Parathyroid adenoma (tissue), 2 donors: Measurements from ENCODE around the gene NUP107.

Experiments
- H2AFZ ChIP-seq: fragments of 300-600 bp; sonication (generic); one replicate; pipeline ENCODE4 v1.7.0; 2017; ENCODE audit warnings: antibody characterized with exemption, mild to moderate bottlenecking
- H3K27ac ChIP-seq: fragments of 300-600 bp; sonication (generic); one replicate; pipeline ENCODE4 v1.7.0; 2017
- H3K27me3 ChIP-seq: fragments of 300-600 bp; sonication (generic); one replicate; pipeline ENCODE4 v1.7.0; 2017; ENCODE audit warnings: low read length; ENCODE audit not compliant: control insufficient read depth, insufficient read depth
- H3K36me3 ChIP-seq: fragments of 300-600 bp; sonication (generic); one replicate; pipeline ENCODE4 v1.7.0; 2017; ENCODE audit warnings: low read length; ENCODE audit not compliant: control insufficient read depth, insufficient read depth
- H3K4me1 ChIP-seq: fragments of 300-600 bp; sonication (generic); one replicate; pipeline ENCODE4 v1.7.0; 2017; ENCODE audit warnings: control low read depth
- H3K4me2 ChIP-seq: fragments of 300-600 bp; sonication (generic); one replicate; pipeline ENCODE4 v1.7.0; 2017; ENCODE audit warnings: low read length
- H3K4me3 ChIP-seq: fragments of 300-600 bp; sonication (generic); one replicate; pipeline ENCODE4 v1.7.0; 2017; ENCODE audit warnings: low read depth, low read length
- H3K79me2 ChIP-seq: fragments of 300-600 bp; sonication (generic); one replicate; pipeline ENCODE4 v1.7.0; 2017; ENCODE audit warnings: control low read depth
- H3K9ac ChIP-seq: fragments of 300-600 bp; sonication (generic); one replicate; pipeline ENCODE4 v1.7.0; 2017; ENCODE audit warnings: mild to moderate bottlenecking
- H3K9me3 ChIP-seq: fragments of 300-600 bp; sonication (generic); one replicate; pipeline ENCODE4 v1.7.0; 2017; ENCODE audit warnings: low read length; ENCODE audit not compliant: control insufficient read depth
- TF ChIP-seq, protein P1 (sequence below): fragments of 300-600 bp; sonication (generic); IDR thresholded peaks from one replicate; pipeline ENCODE4 v1.7.0; 2017; ENCODE audit warnings: antibody characterized with exemption, mild to moderate bottlenecking
- donor health status: primary hyperparathyroidism.

NUP107 gene

DNA sequence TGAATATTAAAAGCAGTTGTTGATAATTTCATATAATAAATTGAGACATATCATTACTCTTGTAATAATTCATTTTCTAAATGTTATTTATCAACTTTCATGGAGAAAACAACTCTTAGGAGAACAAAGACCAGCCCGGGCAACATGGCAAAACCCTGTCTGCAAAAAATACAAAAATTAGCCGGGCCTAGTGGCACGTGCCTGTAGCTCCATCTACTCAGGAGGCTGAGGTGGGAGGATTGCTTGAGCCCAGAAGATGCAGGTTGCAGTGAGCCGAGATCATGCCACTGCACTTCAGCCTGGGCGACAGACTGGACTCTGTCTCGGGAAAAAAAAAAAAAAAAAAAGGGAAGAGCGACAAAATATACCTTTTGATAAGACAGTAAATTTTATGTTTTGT, 80.4 kb downstream of the NUP107 start:
- H3K79me2 ChIP-seq = no peaks in the 10 kb centered on the region
- H3K4me1 ChIP-seq = no peaks in the 10 kb centered on the region
- TF ChIP-seq, protein P1, sequence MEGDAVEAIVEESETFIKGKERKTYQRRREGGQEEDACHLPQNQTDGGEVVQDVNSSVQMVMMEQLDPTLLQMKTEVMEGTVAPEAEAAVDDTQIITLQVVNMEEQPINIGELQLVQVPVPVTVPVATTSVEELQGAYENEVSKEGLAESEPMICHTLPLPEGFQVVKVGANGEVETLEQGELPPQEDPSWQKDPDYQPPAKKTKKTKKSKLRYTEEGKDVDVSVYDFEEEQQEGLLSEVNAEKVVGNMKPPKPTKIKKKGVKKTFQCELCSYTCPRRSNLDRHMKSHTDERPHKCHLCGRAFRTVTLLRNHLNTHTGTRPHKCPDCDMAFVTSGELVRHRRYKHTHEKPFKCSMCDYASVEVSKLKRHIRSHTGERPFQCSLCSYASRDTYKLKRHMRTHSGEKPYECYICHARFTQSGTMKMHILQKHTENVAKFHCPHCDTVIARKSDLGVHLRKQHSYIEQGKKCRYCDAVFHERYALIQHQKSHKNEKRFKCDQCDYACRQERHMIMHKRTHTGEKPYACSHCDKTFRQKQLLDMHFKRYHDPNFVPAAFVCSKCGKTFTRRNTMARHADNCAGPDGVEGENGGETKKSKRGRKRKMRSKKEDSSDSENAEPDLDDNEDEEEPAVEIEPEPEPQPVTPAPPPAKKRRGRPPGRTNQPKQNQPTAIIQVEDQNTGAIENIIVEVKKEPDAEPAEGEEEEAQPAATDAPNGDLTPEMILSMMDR = no peak
- no peak overlapping the region for H2AFZ ChIP-seq
- H3K4me2 ChIP-seq = no peak overlapping the region
- H3K36me3 ChIP-seq = no peaks in the 10 kb centered on the region
- no peaks in the 10 kb centered on the region for H3K9me3 ChIP-seq
- no peaks in the 10 kb centered on the region for H3K27me3 ChIP-seq
- H3K27ac ChIP-seq = no peak overlapping the region
- H3K4me3 ChIP-seq = no peak overlapping the region
- no peak overlapping the region for H3K9ac ChIP-seq

DNA sequence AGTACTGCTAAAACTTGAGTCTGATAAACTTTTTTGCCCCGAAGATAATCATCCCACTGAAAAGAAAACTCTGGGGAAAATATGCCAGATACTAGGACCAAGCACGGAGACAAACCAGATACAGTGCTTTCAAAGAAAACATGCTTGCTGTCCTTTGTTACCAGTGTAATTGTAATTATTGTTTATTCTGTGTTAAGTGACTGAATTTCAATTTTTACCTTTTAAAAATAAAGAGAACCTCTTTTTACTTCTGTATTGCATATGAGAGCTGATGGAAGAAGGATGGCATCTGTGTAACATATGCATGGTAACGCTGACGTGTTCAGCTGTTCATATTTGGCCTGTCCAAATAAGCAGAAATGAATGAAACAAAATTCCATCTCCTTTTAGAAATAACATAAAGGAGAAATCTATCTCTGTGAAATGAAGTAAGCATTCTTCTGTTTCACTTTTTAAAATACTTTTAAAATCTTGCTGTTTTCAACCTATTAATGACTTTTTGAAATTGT, 81.7 kb downstream of the NUP107 start:
- no peak overlapping the region for H3K4me3 ChIP-seq
- H3K27me3 ChIP-seq = no peaks in the 10 kb centered on the region
- H3K9ac ChIP-seq = no peak overlapping the region
- H3K9me3 ChIP-seq = no peaks in the 10 kb centered on the region
- no peaks in the 10 kb centered on the region for H3K79me2 ChIP-seq
- no peak overlapping the region for H2AFZ ChIP-seq
- no peak overlapping the region for H3K27ac ChIP-seq
- no peaks in the 10 kb centered on the region for H3K4me1 ChIP-seq
- TF ChIP-seq, protein P1 = no peak
- H3K36me3 ChIP-seq = no peaks in the 10 kb centered on the region
- no peak overlapping the region for H3K4me2 ChIP-seq

DNA sequence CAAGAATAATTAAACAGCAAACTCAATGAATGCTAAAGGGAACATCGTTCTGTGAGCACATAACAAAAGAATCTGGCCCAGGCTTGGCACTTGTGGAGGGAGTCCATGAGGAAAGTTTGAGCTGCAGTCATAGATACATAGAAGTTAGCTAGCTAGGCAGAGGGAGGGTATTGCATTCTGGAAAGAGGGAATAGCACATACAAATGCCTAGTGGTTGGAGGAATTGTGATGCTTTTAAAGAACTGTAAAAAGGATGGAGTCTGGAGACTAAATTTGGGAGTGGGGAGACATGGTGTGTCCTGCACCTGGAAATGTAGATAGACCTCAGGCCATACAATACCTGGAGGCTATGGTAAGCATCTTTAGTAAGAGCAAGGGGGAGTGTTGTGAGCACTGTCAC, 83.2 kb downstream of the NUP107 start:
- Histone ChIP-seq H2AFZ (no peak overlapping the region), H3K36me3 (no peaks in the 10 kb centered on the region), H3K4me1 (no peaks in the 10 kb centered on the region), H3K27me3 (no peaks in the 10 kb centered on the region), H3K4me3 (no peak overlapping the region), H3K27ac (no peak overlapping the region), H3K9me3 (no peaks in the 10 kb centered on the region), H3K9ac (no peak overlapping the region), H3K4me2 (no peak overlapping the region), H3K79me2 (no peaks in the 10 kb centered on the region)
- TF ChIP-seq, protein P1 = no peak

DNA sequence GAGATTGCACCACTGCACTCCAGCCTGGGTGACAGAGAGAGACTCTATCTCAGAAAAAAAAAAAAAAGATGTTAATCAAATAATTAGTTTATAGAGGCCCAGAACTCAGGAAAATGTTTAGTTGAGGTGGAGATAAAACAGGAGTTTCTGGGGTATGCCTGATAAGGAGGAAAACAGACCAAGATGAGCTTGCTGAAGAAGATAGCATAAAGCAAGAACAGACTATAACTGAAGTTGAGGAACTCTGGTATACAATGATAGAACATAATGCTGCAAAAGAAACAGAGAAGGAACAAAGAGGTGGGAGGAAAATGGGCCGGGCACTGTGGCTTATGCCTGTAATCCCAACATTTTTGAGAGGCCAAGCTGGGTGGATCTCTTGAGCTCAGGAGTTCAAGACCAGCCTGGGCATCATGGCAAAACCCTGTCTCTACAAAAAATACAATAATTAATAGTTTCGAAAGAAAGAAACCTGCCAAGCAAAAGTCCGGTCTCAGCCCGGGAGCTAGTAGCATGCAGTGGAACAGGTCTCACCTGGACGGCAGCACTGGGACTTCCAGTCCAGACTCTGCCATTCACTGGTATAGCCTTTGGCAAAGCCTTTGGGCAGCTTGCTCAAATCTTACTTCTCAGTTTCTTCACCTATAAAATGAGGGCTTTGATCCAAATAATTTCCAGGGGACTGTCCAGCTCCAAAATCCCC, 84.6 kb downstream of the NUP107 start:
- Histone ChIP-seq H3K9ac (no peak overlapping the region), H2AFZ (no peak overlapping the region), H3K4me1 (no peaks in the 10 kb centered on the region), H3K27ac (no peak overlapping the region), H3K27me3 (no peaks in the 10 kb centered on the region), H3K4me2 (no peak overlapping the region), H3K36me3 (no peaks in the 10 kb centered on the region), H3K79me2 (no peaks in the 10 kb centered on the region), H3K4me3 (no peak overlapping the region), H3K9me3 (no peaks in the 10 kb centered on the region)
- TF ChIP-seq, protein P1 = no peak

DNA sequence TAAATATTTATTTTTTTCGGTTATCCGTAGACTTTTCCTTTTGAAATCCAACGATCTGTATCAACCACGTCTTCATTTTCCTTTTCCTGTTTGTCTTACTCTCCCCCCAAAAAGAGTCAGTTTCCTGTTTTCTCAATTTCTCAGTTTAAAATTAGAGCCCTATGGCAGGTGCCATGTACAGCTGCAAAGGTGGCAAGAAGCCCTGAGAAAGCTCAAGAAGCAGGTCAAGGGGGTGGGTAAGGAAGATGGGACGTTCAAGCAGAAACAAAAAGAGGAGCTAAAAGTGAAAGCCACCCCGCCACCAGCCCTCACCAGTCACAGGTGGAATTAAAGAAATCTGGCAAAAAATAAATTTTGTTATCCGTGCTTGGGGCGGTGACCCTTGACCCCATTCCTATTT, 85.9 kb downstream of the NUP107 start:
- no peaks in the 10 kb centered on the region for H3K79me2 ChIP-seq
- no peaks in the 10 kb centered on the region for H3K4me1 ChIP-seq
- TF ChIP-seq, protein P1 = no peak
- H3K9ac ChIP-seq = no peak overlapping the region
- no peak overlapping the region for H3K4me3 ChIP-seq
- H2AFZ ChIP-seq = no peak overlapping the region
- H3K27ac ChIP-seq = no peak overlapping the region
- H3K4me2 ChIP-seq = no peak overlapping the region
- no peaks in the 10 kb centered on the region for H3K27me3 ChIP-seq
- no peaks in the 10 kb centered on the region for H3K9me3 ChIP-seq
- no peaks in the 10 kb centered on the region for H3K36me3 ChIP-seq
